NCI-H1930 (cell line): Measurements from ENCODE around the gene PRAMEF6.
"Not testable (repeated sequence)": the region's sequence is repeated elsewhere in the genome, so short reads cannot be mapped to it uniquely, and the experiment has no call there.

Experiments used
- DNase-seq, 2 experiments: peaks; one replicate each; lab custom pipeline; 2025; lab: John Stamatoyannopoulos, UW

The PRAMEF6 gene

DNA sequence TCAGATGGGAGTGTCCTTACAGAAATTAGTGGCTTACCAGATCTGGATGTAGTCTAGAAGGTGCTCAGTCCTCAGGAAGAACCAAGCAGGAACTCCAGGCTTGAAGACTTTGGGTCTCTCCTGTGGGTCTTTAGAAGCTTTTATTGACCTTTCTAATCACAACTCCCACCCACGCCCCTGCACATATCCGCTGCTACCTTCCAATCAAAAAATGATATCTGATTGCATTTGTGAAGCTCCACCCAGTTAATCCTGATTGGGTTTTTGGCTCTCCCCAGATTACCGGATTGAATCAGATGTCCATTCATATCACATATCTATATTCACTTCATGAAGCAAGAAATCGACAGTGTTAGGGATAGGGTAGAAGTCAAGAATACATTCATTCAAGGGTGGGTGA lies at the start of gene PRAMEF6:
PRAMEF6 (minus strand) TSS at position 101 of the 400 bp plus-strand sequence. CDS start 5,062 bp downstream, outside the sequence.
- not testable (repeated sequence) for DNase-seq

- DNase-seq = not testable (repeated sequence)
These were observed 23.0 kb downstream of the PRAMEF6 start for GRCh38 chr1:12924368-12924767.

GRCh38 chr1:12921749-12922148 lies 25.6 kb downstream of the PRAMEF6 start:
- not testable (repeated sequence) for DNase-seq

- DNase-seq = not testable (repeated sequence)
These were observed 31.1 kb downstream of the PRAMEF6 start, which contains the start of gene PRAMEF7 for GRCh38 chr1:12916310-12916709. Gene PRAMEF7, plus strand, starts transcription at chr1:12916610. Its CDS starts 1,083 bp downstream, at chr1:12917693.

DNA sequence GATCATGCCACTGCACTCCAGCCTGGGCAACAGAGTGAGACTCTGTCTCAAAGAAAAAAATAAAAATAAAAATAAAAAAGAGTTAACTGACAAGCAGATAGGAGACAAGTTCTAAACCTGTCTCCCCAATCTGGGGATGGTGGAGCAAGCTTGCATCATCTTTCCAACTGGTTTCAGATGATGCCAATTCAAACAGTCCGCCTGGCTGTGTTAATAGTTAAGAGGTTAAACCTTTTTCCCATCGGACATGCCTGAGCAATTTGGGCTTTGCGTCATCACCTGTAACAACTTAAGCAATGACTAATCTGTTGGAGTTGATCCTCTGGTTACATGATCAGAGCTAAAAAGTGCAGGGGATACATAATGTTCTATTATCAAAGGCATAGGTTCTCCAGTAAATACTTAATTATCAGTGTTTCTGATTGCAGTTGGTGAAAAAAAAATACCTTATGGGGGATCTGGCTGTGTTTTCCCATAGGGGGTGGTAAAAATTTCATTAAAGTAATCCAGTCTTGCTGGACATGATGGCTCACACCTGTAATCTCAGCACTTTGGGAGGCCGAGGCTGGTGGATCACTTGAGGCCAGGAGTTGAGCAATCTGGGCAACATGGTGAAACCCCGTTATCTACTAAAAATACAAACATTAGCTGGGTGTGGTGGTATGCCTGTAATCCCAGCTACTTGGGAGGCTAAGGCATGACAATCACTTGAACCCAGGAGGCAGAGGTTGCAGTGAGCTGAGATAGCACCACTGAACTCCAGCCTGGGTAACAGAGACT lies 43.4 kb downstream of the PRAMEF6 start:
- not testable (repeated sequence) for DNase-seq

- DNase-seq = not testable (repeated sequence)
These were observed 48.2 kb downstream of the PRAMEF6 start for GRCh38 chr1:12899186-12899585.

- DNase-seq = not testable (repeated sequence)
These were observed 49.2 kb downstream of the PRAMEF6 start, which contains the start of gene PRAMEF10 for GRCh38 chr1:12898170-12898569. Gene PRAMEF10, minus strand, starts transcription at chr1:12898270. Its CDS starts 2,423 bp downstream, at chr1:12895847.
